Measurements from ENCODE around the gene ZNF436. TPM values are rescaled to one million over a fixed set of nuclear protein-coding genes. Genes with fewer than 3 reads are reported as not detected.

ZNF436 gene
- total and polyA plus RNA-seq, 2 of the 8 experiments (the other 6 are each of a cell fraction or from before 2014, with no cell fraction given) = 0.65 to 1.8 TPM

DNA sequence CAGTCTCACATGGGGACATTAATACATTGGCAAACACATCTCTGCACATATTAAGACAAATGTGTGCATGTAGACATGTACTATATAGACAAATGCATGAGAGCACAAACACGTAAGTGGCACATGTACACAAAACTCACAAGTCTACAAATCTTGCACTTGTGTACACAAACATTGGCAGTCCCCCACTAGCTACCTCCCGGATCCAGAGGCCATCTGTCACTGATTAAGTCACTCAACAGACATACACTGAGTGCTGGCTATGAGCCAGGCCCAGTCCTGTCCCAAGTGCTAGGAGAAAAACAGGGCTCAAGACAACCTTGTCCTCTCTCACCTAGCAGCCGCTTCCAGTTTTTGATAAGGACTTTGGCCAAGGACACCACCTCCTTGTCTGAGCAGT, 47.9 kb upstream of the ZNF436 start:
- ChIA-PET POLR2A (ENCODE audit: partially characterized antibody) (interaction anchor here (0.5 to 0.9 kb wide), 2 partner anchors 13 to 35 kb away, joined by 3 to 5 read pairs; no protein-coding TSS in a partner anchor), CTCF (ENCODE audit: partially characterized antibody) (interaction anchor here (0.9 to 2.7 kb wide), 3 partner anchors 14 to 122 kb away, joined by 3 to 29 read pairs (median 3); no protein-coding TSS in a partner anchor)
- Histone ChIP-seq H3K56ac (replicated peaks; ENCODE audit: insufficient read length, low read depth, low read length) (no peak overlapping the region), H3K36me3 (ENCODE audit: control insufficient read depth in 2 of 4, insufficient read depth in 4 of 4, low read length in 3 of 4) (no peaks in the 10 kb centered on the region), H3K18ac (ENCODE audit: extremely low read depth, low read length) (no peak overlapping the region), H2BK120ac (replicated peaks; ENCODE audit: low read depth, low read length) (no peak overlapping the region), H2BK5ac (ENCODE audit: low read depth, low read length) (no peak overlapping the region), H3K27me3 (replicated peaks in 1 of 4; ENCODE audit: control insufficient read depth in 3 of 4, extremely low read depth in 1 of 4, insufficient read depth in 3 of 4, low read length in 3 of 4) (peaks cover 59 to 79% (median 71%) of the 10 kb centered on the region in 4 experiments), H3K4me1 (replicated peaks in 1 of 4; ENCODE audit: control insufficient read depth in 3 of 4, insufficient read depth in 4 of 4, low read length in 3 of 4) (no peaks in the 10 kb centered on the region; a peak in 1 of 7 replicates), H2BK12ac (ENCODE audit: low read depth, low read length) (no peak overlapping the region), H3K14ac (ENCODE audit: insufficient read length) (no peak overlapping the region), H3K9me3 (ENCODE audit: insufficient read depth in 2 of 2, low read depth in 1 of 2, low read length in 1 of 2) (no peaks in the 10 kb centered on the region; a peak in 1 of 4 replicates), H4K5ac (ENCODE audit: insufficient read length, low read depth, low read length) (no peak overlapping the region), H3K23me2 (ENCODE audit: low read depth, low read length) (no peaks in the 10 kb centered on the region), H3K23ac (ENCODE audit: insufficient read length) (no peak overlapping the region), H2AK5ac (ENCODE audit: low read depth, low read length) (no peak overlapping the region), H3K4me3 (ENCODE audit: extremely low read depth in 1 of 4, insufficient read depth in 2 of 4, low read depth in 3 of 4, low read length in 4 of 4) (no peak overlapping the region), H3K4me2 (ENCODE audit: insufficient read depth in 1 of 2, low read depth in 2 of 2, low read length in 2 of 2) (no peak overlapping the region), H2AFZ (ENCODE audit: low read length) (no peak overlapping the region), H4K8ac (ENCODE audit: extremely low read depth, insufficient read depth, low read length) (no peak overlapping the region), H3K79me2 (ENCODE audit: control insufficient read depth in 1 of 2, insufficient read depth in 2 of 2, low read length in 2 of 2) (no peaks in the 10 kb centered on the region), H3K4ac (replicated peaks; ENCODE audit: insufficient read length, low read depth, low read length) (no peak overlapping the region), H2BK20ac (ENCODE audit: low read length) (no peak overlapping the region), H3K27ac (ENCODE audit: low read depth, low read length) (no peak overlapping the region), H4K20me1 (replicated peaks in 1 of 2; ENCODE audit: control insufficient read depth in 1 of 2, insufficient read depth in 2 of 2, low read length in 2 of 2) (peaks cover 3 to 18% of the 10 kb centered on the region in 2 experiments), H4K91ac (replicated peaks; ENCODE audit: insufficient read length, low read length) (no peak overlapping the region), H3K9ac (replicated peaks in 1 of 4; ENCODE audit: extremely low read depth in 1 of 4, low read depth in 3 of 4, low read length in 3 of 4) (no peak overlapping the region), H3K79me1 (ENCODE audit: low read depth, low read length) (0 out of 2 replicates have a peak, but pooled peaks cover 3% of the 10 kb centered on the region), H2BK15ac (ENCODE audit: low read length) (no peak overlapping the region)
- no peak for TF ChIP-seq KDM4A (IDR thresholded peaks at IDR 0.05; ENCODE audit: low read depth, low read length, severe bottlenecking)
- TF ChIP-seq YY1 (IDR thresholded peaks at IDR 0.05; ENCODE audit: low read depth, low read length) = no peak
- TF ChIP-seq SP1 (IDR thresholded peaks at IDR 0.05; ENCODE audit: low read depth, low read length) = no peak
- no peak for TF ChIP-seq TAF7 (optimal IDR thresholded peaks at IDR 0.05; ENCODE audit: borderline replicate concordance, low read depth, low read length)
- no peak for TF ChIP-seq POU5F1 (IDR thresholded peaks at IDR 0.05; ENCODE audit: low read depth, low read length)
- 77% methylated on average over 3 of the region's 3 CpGs; no CpG with 5 or more reads in 1 of the 2 experiments for WGBS, 2 experiments (ENCODE audit: extremely low coverage in 1 of 2, insufficient coverage in 1 of 2, insufficient read length in 1 of 2, insufficient replicate concordance in 2 of 2, low coverage in 1 of 2, low lambda C conversion rate in 2 of 2, missing lambda C conversion rate in 1 of 2)
- no peak for FAIRE-seq
- DNase-seq (ENCODE audit: low read depth in 1 of 2, low spot score in 2 of 2) = no peak
